ENCODE results near the gene PHIP. TPM values are rescaled to one million over a fixed set of nuclear protein-coding genes. Genes with fewer than 3 reads are reported as not detected.

PHIP gene
- total RNA-seq, 1 donor, result 26.3 TPM

DNA sequence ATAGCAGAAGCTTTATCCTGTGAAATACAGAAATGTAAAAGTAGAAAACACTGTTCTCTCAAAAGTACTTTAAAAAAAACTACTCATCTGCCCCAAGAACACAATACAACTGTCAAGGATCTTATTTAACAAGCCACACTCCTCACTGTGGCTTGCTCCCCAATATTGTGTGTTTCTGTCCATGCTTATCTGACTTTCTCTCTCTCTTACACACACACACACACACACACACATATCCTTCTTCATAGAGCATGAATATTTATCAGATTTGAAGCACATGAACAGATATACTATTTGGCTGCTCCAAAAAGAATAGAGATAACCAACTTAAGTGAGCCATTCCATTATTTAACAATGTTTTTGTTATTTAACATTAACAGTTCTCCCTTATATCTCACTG, 3.6 kb upstream of the PHIP start:
- no peak for TF ChIP-seq CTCF (IDR thresholded peaks at IDR 0.05; ENCODE audit: insufficient read depth, low read depth, low read length)
- DNase-seq (ENCODE audit: low read depth), result no peak
- no peak overlapping the region for H3K4me3 ChIP-seq (ENCODE audit: low read depth, low read length)

DNA sequence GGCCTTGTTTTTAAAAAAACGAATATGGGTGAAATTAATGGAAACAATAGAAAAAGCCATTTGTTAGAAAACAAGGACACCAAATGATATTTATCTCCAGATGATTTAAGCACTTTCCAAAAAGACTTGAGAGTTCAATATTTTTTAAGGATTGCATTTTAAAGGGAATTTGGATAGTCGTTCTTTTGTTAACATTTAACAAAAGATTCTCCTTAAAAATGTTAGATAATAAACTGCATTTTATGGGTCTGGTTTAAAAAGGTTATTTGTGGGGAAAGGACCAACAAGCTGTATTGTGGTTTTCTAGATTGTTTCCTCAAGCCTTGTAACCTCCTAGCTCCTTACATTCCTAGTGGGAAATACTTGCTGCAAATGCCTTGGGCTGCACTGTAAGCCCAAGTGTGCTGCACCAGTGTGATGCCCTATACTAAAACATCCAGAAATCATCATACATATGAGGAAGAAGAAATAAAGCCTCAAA, 1.5 kb upstream of the PHIP start:
- TF ChIP-seq CTCF (IDR thresholded peaks at IDR 0.05; ENCODE audit: insufficient read depth, low read depth, low read length), result no peak
- H3K4me3 ChIP-seq (ENCODE audit: low read depth, low read length), result peak overlapping the region; percentile 87
- DNase-seq (ENCODE audit: low read depth), result peak; percentile 10

DNA sequence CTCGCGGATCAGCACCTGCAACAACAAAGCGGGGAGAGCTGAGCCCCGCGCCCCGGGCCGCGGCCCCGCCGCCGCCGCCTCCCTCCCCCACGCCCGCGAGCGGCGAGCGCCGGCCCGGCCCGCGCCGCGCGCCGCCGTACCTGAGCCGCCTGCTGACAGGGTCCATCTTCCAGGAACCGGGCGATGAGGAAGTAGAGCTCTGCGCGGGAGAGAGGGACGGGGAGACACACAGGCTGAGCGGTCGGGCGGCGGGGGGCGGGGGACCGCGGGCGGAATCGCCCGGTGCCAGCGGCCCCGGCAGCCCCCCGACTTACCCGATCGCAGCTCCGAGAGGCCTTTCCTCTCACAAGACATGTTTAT, 359 bp downstream of the PHIP start:
- TF ChIP-seq CTCF (IDR thresholded peaks at IDR 0.05; ENCODE audit: insufficient read depth, low read depth, low read length), result no peak
- H3K4me3 ChIP-seq (ENCODE audit: low read depth, low read length), result peak overlapping the region; percentile 87
- no peak for DNase-seq (ENCODE audit: low read depth)

DNA sequence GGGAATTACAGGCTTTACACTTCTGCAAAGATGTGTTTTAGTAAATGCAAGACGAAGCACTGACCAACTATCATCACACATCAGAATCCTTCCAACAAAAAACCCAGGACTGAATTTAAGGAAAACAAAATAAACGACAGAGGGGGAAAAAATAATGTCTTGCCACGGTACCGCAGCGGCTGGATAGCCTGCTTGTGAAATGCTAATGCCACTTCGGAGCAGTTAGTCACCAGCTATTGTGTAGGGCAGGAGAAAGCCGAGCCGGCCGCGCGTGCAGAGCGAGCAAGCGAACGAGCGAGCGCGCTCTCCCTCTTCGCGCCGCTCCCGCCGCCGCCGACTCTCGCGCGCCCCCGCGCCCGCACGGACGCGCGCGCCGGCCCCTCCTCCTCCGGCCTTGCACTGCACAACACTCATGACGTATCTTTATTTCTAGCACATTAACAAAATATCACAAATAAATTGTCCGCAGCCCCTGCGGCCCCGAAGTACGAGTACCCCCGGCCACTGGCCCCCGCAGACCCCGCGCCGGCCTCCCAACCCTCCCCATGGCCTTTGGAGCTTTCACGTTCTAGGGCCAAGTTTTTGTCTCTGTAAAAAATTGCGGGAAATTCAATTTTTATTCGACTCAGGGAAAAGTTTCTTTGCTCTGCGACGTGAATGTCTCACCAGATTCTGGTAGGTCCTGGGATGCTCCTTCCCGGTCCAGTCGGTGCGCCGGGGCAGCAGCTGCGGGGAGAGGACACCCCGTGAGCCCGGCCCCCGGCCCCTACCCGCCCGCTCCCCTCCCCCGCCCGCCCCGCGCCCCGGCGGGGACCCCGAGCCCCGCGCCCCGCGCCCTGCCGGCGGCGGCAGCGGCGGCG, 1.0 kb downstream of the PHIP start:
- peak; percentile 93 for DNase-seq (ENCODE audit: low read depth)
- TF ChIP-seq CTCF (IDR thresholded peaks at IDR 0.05; ENCODE audit: insufficient read depth, low read depth, low read length), result no peak
- H3K4me3 ChIP-seq (ENCODE audit: low read depth, low read length), result peak overlapping the region; percentile 87

DNA sequence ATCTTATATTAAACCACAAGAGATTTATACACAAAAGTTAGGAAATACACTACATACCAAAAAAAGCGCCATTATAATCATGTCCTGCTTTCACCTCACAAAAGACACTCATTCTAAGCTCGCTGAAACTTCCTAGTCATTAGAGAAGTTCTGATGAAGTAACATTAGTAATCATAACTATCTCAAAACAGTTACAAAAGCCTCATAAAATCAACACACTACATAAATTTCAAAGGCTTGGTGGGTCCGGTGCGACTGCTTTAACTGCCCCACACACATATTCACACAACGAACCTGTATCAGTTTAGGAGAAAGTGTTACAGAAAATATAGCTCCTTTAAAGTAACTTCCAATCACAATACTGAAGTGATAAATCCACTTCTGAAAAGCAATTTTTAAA, 1.9 kb downstream of the PHIP start:
- TF ChIP-seq CTCF (IDR thresholded peaks at IDR 0.05; ENCODE audit: insufficient read depth, low read depth, low read length), result no peak
- peak; percentile 40 for DNase-seq (ENCODE audit: low read depth)
- H3K4me3 ChIP-seq (ENCODE audit: low read depth, low read length), result peak overlapping the region; percentile 87

GRCh38 chr6:79073888-79074287, 4.2 kb downstream of the PHIP start:
- DNase-seq (ENCODE audit: low read depth), result no peak
- TF ChIP-seq CTCF (IDR thresholded peaks at IDR 0.05; ENCODE audit: insufficient read depth, low read depth, low read length), result no peak
- H3K4me3 ChIP-seq (ENCODE audit: low read depth, low read length), result no peak overlapping the region
